Liver (tissue), 3 donors: ENCODE data around the gene STYXL2.

ENCODE experiments used
- CTCF ChIP-seq: fragments of 150-350 bp; IDR thresholded peaks from 2 replicates; pipeline ENCODE4 v1.5.1; 2017; ENCODE audit warnings: improper control_type of control experiment, low read depth, low read length; ENCODE audit not compliant: missing input control
- GABPA ChIP-seq, 2 donors: IDR thresholded peaks in 1 of 2; conservative IDR thresholded peaks in 1 of 2; 2 replicates each; pipeline ENCODE4 v1.6.1; 2016; ENCODE audit warnings: antibody characterized with exemption in 2 of 2, mild to moderate bottlenecking in 1 of 2, moderate library complexity in 1 of 2
- HNF4G ChIP-seq: IDR thresholded peaks from 2 replicates; pipeline ENCODE4 v1.6.1; 2016; ENCODE audit warnings: antibody characterized with exemption
- REST ChIP-seq: IDR thresholded peaks from 2 replicates; pipeline ENCODE4 v1.6.1; 2016; ENCODE audit warnings: antibody characterized with exemption, mild to moderate bottlenecking
- SP1 ChIP-seq: IDR thresholded peaks from 2 replicates; pipeline ENCODE4 v1.6.1; 2018; ENCODE audit warnings: antibody characterized with exemption, mild to moderate bottlenecking
- donor health status: healthy.
- donor health status: healthy.

- TF ChIP-seq SP1 = no peak
- TF ChIP-seq HNF4G = no peak
- no peak for TF ChIP-seq CTCF
- TF ChIP-seq REST = no peak
- TF ChIP-seq GABPA (IDR thresholded peaks at IDR 0.05 in 1 of 2, conservative IDR thresholded peaks at IDR 0.05 in 1 of 2) = no peak
Observed at GRCh38 chr1:167065471-167065870, 28.4 kb upstream of the STYXL2 start.
